HK-2 (cell line): Measurements from ENCODE around the gene KCNIP4.
"Not testable (repeated sequence)": the region's sequence is repeated elsewhere in the genome, so short reads cannot be mapped to it uniquely, and the experiment has no call there.

Experiments used
- DNase-seq: peaks from one replicate; pipeline ENCODE4 v3.0.0-alpha.2; 2018; ENCODE audit not compliant: unreplicated experiment

The KCNIP4 gene

DNA sequence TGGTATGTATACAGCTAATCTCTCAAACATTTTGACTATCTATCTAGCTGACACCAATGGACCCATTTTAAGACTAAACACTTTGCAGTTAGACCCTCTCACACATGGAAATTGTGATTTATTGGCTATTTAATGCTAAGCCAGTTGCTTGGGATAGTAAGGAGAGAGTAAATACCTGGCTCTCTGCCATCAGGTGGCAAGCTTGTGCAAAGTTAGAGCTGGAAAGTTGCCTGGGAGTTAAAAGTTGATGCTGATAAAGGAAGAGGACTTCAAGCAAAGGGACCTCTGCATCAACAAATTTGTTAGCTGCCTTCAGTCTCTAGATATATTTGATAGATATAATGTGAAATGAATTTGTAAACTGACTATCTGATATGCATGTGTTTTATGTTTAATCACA is 1187.2 kb downstream of the KCNIP4 start:
- no peak for DNase-seq

DNA sequence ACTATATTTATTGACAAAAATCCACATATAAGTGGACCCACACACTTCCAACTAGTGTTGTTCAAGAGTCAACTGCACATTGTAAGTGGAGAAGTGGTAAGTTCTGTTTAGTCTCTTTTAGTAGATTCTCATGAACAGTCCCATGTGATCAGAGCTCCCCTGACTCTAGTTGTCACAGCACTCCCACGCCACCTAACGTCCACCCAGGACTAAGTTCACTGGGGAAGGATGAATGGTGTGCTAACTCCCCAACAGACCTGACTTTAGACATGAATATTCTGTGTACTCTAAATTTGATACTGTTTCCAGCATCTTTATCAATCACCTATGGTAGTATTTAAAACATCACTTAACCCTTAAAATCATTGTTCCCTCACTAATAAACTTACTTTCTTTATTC is 1188.5 kb downstream of the KCNIP4 start:
- DNase-seq, result no peak

DNA sequence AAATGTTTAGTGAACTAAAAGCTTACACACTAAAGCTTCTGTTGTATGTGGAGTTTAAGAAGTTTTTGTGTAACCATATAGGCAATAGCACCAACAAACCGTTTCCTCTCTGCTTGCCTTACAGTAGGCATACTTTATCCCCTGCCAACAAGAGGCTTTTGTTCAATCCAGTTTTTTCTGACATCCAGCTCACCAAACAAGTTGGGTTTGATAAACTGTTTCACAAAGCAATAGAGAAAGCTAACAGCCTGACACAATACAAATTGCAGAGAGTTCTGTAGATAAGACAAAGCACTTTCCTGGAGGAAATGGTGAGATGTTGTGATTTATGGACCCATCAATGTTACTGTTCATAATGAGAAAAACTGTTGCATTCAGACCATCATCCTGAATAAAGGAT is 1194.5 kb downstream of the KCNIP4 start:
- no peak for DNase-seq

DNA sequence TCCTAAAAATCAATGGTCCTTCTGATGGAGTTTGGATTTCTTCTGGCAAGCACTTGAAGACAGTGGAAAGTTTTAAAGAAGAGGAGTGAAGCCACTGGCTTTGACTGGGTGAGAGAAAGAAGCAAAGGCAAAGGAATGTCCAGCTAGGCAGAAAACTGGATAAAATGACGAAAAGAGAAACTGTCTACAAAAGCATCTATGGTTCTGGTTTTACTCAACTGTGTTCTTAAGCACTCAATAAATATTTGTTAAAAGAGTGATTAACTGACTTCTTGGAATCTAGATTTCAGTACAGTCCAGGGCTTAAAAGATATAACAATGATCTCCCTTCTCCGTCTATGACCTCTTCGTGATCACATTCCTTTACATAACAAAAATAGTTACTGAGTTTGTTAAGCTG is 1195.9 kb downstream of the KCNIP4 start:
- DNase-seq, result no peak

DNA sequence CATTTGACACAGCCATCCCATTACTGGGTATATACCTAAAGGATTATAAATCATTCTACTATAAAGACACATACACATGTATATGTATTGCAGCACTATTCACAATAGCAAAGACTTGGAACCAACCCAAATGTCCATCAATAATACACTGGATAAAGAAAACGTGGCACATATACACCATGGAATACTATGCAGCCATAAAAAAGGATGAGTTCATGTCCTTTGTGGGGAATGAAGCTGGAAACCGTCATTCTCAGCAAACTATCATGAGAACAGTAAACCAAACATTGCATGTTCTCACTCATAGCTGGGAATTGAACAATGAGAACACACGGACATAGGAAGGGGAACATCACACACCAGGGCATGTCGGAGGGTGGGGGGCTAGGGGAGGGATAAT is 1202.6 kb downstream of the KCNIP4 start:
- DNase-seq, result not testable (repeated sequence)

DNA sequence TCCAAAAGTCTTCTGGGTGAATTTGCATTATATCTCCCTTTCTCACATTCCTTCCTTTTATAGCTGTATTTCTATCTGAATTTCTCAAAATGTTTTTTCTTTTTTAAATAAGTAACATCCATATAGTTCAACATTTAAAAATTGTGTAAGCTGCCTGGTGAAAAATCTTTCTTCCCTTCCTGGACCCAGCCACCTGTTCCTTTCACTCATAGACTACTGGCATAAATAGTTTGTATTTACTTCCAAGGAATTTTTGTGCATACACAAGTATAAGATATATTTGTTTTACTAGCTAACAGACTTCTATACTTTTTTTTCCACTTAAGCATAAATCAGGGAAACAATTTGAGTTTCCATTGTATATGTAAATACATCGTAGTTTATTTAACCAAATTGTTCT is 1212.6 kb downstream of the KCNIP4 start:
- no peak for DNase-seq

DNA sequence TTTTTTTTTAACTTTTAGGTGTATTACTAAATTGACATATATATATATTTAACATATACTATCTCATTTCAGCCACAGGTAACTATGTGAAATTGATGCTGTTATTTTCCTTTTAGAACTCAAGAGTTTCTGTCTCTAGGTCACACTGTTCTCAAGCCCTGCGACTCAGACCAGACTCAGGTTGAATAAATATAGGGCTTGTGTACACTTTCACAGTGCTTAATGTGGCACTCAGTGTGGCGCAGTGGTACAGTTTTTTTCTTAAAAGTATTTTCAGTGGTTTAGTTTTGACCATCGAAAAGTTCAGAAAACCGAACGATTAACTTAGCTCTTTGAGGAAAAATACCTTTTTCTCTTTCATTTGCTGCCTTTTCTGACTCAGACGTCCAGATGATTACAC is 1223.7 kb downstream of the KCNIP4 start:
- no peak for DNase-seq

DNA sequence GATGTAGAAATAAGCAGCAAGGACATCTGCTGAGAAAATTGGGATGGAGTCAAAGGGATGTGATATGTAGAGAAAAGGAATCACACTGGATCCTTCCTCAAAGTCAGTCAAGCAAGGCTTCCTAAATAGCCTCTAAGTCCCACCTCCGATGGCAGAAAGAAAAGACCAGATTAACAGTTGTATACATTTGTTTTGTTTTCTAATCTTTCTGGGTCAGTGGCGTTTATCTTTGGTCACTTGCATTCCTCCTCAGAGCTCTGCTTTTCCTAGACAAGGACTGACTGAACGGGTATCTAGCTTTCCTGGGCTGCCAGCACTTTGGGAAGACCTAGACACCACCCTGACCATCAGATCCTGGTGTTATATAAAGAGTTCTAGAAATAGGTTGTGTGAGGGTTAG is 1225.1 kb downstream of the KCNIP4 start:
- DNase-seq, result no peak

DNA sequence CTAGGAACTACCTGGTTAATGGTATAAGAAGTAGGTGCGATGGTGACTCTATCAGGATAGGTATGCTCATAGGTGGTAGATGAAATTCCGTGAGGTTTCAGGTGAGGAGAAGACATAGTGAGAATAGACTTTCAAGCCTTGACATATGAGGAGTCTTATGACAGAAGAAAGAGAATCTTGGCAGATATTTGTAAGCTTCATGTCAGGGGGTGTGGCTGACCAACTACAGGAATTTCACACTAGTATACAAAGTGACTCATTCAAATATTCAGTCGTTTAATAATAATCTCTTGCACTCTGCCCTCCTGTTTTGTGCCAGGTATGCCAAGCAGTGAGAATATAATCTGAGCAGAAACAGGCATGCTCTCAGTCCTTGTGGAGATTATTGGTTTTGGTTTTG is 1225.6 kb downstream of the KCNIP4 start:
- DNase-seq, result no peak

DNA sequence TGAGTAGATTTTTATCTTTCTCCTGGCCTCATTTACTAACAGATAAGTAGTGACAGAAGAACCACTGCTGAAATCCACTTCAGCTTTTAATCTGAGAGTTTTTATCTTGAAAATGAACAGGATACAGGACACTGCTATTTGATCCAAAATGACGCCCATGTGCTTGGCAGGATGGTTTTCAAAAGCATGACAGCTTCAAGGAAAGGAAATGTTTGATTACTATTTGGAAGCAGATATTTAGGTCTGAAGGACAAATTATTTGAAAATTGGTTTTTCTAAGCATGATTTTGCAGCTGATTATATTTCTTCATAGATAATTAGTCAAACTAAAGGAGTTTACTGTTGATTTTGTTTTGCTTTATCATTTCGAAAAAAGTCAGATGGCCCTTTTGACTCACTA is 1237.2 kb downstream of the KCNIP4 start:
- no peak for DNase-seq

DNA sequence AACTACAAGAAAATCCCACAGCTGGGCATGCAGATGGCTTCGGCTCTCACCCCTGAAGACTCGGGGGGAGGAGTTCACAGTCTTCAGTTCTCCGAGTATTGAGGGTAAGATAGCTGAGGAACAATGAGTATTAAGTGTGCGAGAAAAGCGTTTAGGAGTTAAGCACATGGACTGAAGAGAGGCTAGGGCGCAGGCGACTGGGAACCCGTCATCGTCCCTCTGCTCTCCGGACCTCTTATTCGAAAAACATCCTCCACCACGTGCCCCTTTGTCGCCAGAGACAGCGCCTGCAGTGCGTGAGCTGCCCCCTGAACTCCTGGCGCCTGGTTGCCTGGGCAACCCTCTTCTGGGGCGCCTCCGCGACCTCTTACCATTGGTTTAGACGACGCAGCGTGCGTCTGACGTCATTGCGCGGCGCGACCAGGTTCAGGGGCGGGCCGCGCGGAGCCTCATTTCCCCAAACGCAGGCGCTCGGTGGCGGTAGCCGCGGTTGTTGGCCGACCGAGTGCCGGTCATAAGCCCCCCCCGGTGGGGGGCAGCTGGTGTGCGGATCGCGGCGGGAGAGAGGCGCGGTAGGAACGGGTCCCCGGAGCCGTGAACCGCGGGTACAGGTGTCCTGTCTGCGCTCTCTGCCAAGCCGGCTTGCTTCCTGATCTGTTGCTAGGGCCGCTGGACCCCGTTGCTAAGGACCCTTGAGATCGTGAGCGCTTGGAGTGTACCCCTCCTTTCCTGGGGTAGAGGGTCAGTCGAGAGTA is 1248.4 kb downstream of the KCNIP4 start, which contains the start of gene PACRGL:
PACRGL (plus strand) TSS at position 452 of the 755 bp plus-strand sequence. CDS start 4,024 bp downstream, outside the sequence.
- peak; percentile 92 for DNase-seq

DNA sequence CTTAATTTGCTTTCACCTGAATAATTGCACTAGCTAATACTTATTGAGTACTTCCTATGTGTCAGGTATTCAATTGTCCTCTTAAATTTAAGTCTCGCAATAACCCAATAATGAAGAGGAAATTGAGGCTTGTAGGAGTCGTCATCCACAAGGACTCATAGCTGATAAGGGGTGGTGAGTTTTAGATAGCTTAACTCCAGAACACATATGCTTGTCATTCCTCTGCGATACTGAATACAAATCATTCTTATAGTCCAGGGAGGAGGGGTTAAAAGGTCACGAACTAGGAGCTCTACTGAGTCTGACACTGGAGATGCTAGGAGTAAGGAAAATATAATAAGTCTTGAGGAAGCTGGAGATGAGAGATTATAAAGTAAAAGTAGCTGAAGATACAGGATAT is 1249.8 kb downstream of the KCNIP4 start:
- DNase-seq, result no peak

DNA sequence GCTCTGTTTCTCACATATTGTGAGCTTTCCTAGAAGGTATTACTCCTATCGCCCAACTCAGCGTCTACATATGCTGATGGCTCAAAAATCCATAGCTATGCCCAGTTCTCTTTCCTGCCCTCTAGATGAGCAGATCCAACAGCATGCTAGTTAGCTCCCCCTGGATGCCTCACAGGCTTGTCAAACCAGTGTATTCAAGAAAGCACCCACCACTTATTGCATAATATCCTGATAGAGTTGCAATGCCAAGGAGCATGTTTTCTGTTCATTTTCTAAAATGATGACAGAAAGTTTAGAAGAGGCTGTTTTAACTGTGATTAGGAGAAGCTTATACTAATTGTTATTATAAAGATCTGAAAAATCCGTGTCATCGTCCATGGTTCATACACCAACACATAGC is 1250.2 kb downstream of the KCNIP4 start:
- no peak for DNase-seq

DNA sequence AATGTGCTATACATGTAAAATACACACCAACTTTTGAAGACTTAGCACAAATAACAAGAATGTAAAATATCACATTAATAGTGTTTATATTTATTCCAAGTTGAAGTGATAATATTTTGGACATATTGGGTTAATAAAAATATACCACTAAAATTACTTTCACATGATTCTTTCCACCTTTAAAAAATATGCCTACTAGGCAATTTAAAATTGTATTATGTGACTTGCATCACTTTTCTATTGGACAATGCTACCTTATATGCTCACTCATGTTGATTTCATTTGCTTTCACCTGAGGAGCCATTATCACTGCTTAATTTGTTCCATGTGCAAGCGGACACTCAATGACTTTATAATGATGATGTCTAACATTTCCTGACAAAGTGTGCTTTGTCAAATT is 1251.8 kb downstream of the KCNIP4 start:
- DNase-seq, result no peak

DNA sequence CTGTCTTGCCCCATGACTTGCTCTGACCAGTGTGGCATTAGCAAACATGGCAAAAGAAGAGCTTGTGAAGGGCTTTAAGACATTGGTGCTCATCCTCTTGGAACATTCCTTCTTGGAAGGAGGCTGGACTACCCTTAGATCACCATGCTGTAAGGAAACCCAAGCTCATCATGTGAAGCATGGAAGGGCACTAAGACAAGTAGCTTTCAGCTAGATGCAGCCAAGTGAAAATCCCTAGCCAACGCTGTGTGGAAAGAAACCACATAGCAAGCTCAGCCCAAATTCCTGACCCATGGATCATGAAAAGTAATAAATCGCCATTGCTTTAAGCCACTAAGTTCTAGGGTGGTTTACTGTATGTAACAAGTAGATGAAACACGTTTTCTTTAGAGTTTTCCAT is 1260.7 kb downstream of the KCNIP4 start:
- DNase-seq, result peak; percentile 65

DNA sequence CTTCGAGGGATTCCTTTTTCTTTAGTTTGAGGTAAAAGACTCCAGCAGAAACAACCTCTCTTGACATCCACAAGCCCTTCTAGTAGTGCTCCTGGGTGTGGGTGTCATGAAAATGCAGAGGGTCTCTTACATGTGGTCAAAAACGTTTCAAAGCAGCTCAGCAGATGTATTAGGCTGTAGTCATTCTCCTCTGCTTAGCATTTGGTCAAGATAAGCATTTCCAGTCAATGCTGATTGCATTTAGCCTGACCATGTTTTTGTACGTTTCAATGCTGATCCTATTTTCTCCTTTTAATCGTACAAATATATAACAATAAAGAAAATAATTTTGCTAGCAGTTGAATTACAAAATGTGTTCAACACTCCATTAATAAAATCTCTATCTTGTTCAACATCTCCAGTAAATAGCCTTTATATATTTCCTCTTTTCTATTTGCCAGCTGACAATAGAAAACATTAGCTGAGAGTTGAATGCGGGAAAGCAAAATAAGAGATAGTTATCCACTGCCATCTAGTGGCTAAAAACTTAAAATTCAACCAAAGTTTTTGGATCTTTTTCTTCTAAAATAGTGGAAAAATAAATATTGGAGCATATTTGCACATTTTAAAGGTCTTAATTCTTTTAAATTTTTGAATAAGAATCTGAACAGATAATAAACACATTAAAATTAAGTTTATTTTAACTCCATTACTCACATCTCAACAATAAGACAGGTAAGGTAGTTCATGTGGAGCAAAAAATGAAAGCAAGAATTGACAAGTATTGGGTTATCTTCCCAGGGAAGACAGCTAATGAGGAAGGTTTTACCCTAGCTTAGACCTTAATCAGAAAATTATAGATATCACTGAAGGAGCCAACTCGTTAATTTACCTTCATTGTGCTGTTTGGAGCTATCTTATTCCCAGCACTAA is 1263.5 kb downstream of the KCNIP4 start:
- DNase-seq, result no peak

DNA sequence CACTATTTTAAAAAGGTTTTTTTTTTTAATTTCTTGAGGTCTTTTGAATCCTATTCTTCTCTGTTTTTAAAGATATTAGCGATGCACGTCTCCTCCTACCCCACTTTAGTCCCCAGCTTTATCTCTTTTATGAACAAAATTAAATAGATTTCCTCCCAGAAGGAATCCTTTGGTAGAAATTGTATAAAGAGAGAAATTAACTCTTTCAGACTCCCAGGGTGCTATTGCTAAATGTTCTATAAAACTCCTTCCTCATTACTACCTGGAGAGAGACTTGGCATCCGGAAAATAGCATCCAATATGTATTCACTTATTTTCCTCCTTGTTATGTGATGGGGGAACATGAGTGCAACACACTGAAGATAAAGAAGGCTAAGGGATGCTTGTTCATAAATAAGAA is 1264.8 kb downstream of the KCNIP4 start:
- DNase-seq, result no peak

DNA sequence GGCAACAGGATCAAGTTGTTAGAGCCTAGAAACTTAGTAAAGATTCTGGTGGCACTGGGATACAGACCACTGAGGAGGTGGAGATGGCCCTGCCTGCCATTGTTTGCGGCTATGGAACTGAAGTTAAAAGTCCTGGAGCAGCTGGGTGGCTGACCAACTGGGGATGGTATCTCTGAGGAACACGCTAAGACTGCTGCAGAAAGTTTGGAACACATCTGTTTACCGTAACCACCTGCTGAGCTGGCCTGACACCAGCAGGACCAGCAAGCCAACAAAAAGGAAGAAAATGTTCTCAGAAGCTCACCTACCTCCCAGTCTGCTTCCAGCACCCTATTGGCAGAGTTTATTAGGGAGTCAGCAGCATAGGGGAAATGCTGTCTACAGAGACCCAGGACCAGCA is 1265.7 kb downstream of the KCNIP4 start:
- no peak for DNase-seq

DNA sequence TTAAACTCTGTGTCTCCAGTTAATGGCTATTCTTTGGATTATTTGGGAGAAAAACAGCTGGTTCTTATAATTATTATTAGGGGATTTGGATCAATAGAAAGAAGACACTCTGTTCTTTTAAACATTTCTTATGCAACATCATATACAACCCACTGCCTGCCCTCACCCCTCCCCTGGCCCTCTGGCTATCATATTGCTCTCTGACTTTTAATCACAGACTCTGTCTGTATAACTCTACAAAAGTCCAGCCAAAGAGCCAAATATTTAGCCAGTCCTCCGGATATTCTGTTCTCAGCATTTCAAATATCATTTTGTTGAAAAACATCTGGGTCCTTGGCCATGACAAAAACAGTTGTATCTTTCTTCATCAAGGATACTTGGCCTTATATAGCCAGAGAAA is 1267.3 kb downstream of the KCNIP4 start:
- DNase-seq, result no peak

DNA sequence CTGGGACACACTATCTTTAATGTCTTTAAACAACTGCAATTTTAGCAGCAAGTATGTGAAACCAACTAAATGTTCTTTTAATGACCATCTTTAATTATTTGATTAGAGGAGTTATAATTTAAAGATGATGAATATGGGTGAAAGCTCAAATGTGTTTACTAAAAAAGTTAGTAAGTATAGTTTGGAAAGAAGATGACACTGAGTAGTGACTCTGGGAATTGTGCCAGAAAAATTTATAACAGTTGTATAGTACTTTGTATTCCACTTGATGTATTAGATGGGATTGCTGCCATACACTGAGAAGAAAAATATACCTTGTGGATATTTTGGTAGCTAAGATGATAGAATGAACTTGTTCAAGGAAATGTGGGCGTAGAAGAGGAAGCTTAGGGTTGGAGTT is 1267.8 kb downstream of the KCNIP4 start:
- no peak for DNase-seq

DNA sequence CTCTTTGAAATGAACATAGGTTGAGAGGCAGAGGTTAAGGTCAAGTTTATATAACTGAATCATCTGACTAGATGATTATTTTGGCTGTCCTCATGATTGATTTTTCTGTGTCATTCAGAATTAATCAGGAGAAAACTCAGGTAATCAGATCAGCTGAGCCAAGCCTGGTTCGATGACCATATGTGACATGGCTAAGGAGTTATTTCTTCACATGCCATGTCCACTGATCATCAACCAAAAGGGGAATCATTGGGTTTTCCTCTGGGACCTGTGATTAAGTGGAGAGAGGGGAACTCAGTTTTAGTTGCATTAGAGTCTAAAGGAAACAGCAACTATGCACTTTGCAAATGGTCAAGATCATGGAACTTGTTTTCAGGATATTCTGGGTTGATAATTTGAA is 1268.6 kb downstream of the KCNIP4 start:
- DNase-seq, result no peak
